A673 (cell line): Measurements from ENCODE around the gene CDH7.

Experiments
- EZH2 ChIP-seq: fragments of 200-600 bp; sonication (generic); IDR thresholded peaks from 2 replicates; pipeline ENCODE4 v1.6.1; 2017; ENCODE audit warnings: borderline replicate concordance, low read depth, mild to moderate bottlenecking, mixed read lengths, antibody characterized with exemption, low read length; ENCODE audit not compliant: poor library complexity, severe bottlenecking
- TF ChIP-seq, protein P1 (sequence below): fragments of 300-800, 200-600 bp; sonication (generic); conservative IDR thresholded peaks from 2 replicates; pipeline ENCODE4 v1.5.1; 2017; ENCODE audit warnings: low read depth, mild to moderate bottlenecking, antibody characterized with exemption, low read length, moderate library complexity, mixed read lengths

DNA sequence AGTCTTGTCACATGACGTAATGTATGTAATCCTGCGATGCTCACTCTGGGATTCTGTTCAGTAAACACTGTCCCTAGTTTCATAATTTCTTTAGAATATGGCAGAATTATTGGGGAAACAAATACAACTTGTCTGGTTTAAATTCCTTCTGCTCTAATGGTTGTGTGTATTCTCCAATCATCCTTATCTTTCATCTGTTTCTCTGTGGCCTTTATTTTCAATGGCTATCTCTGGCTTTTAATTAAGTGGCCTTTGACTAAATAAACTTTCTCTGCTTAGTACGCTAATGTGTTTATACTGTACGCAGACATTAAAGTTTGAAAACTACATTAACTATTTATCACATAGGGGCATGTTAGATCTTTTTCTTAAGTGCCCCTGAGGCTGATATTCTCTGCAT, 40.9 kb downstream of the CDH7 start:
- no peak for TF ChIP-seq EZH2
- TF ChIP-seq, protein P1, sequence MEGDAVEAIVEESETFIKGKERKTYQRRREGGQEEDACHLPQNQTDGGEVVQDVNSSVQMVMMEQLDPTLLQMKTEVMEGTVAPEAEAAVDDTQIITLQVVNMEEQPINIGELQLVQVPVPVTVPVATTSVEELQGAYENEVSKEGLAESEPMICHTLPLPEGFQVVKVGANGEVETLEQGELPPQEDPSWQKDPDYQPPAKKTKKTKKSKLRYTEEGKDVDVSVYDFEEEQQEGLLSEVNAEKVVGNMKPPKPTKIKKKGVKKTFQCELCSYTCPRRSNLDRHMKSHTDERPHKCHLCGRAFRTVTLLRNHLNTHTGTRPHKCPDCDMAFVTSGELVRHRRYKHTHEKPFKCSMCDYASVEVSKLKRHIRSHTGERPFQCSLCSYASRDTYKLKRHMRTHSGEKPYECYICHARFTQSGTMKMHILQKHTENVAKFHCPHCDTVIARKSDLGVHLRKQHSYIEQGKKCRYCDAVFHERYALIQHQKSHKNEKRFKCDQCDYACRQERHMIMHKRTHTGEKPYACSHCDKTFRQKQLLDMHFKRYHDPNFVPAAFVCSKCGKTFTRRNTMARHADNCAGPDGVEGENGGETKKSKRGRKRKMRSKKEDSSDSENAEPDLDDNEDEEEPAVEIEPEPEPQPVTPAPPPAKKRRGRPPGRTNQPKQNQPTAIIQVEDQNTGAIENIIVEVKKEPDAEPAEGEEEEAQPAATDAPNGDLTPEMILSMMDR, result no peak
